HCT116 (cell line): ENCODE data around the gene CA6. TPM values are rescaled to one million over a fixed set of nuclear protein-coding genes. Genes with fewer than 3 reads are reported as not detected.
A peak's percentile ranks its signal among the peaks of the same experiment; 100 is the strongest.
"Not testable (repeated sequence)": the region's sequence is repeated elsewhere in the genome, so short reads cannot be mapped to it uniquely, and the experiment has no call there.

Source experiments
- ATAC-seq: fragments of 200-7000 bp; cut with Tn5 transposase; 2 replicates; pipeline ENCODE4 v1.9.1; 2020; ENCODE audit warnings: mild to moderate bottlenecking, moderate library complexity
- BruUV-seq: library from RNA; stranded (reverse); fragments of 400-500 nt; replicated peaks from 2 replicates; lab custom pipeline; 2021; lab: Mats Ljungman, UMichigan
- CTCF ChIA-PET: fragments of 300-600 bp; sonication (Branson Sonifier 250); formaldehyde crosslinking; loops from one replicate; lab custom pipeline; 2021; ENCODE audit warnings: antibody characterized with exemption; lab: Charles Lee
- POLR2A ChIA-PET: fragments of 300-600, 350-600 bp; sonication (Branson Sonifier 250); formaldehyde crosslinking; loops from one replicate; lab custom pipeline; 2021; ENCODE audit warnings: antibody characterized with exemption; lab: Charles Lee
- RAD21 ChIA-PET, 2 experiments: fragments of 300-600 bp; sonication (Branson Sonifier 250); formaldehyde crosslinking; loops; one replicate each; lab custom pipeline; 2023; ENCODE audit warnings: low total read pairs in 2 of 2; ENCODE audit not compliant: uncharacterized antibody in 2 of 2, unreplicated experiment in 2 of 2, low non-redundant PET in 1 of 2; lab: Charles Lee
- DNase-seq: peaks from one replicate; pipeline ENCODE4 v3.0.0-alpha.2; 2010; ENCODE audit warnings: low read depth, low spot score
- H2AFZ ChIP-seq: fragments of 200-600 bp; shearing (Covaris generic), sonication (generic); 2 replicates; pipeline ENCODE4 v1.6.1; 2017; ENCODE audit warnings: low read depth, mixed run types, mixed read lengths, antibody characterized with exemption, low read length; ENCODE audit not compliant: poor library complexity, severe bottlenecking
- H3K27ac ChIP-seq: 2 replicates; pipeline ENCODE4 v1.5.1; 2012; ENCODE audit warnings: low read depth, low read length
- H3K27me3 ChIP-seq: fragments of 200-600 bp; sonication (generic); 2 replicates; pipeline ENCODE4 v1.6.1; 2016; ENCODE audit warnings: mixed run types, low read length, mixed read lengths; ENCODE audit not compliant: insufficient read depth
- H3K36me3 ChIP-seq, 2 experiments: fragments of 200-500 bp in 1 of 2; fragments of 200-600 bp in 1 of 2; sonication (Bioruptor generic) in 1 of 2; sonication (generic) in 1 of 2; 2 replicates each; pipeline versions ENCODE4 v1.5.1 to v1.6.1; 2014 to 2016; ENCODE audit warnings: low read length in 2 of 2, inconsistent platforms in 1 of 2, mixed read lengths in 1 of 2, mixed run types in 1 of 2; ENCODE audit not compliant: insufficient read depth in 2 of 2, control insufficient read depth in 1 of 2
- H3K4me1 ChIP-seq, 2 experiments: fragments of 200-600 bp in 1 of 2; sonication (generic) in 1 of 2; 2 replicates each; pipeline versions ENCODE4 v1.5.1 to v1.6.1; 2012 to 2017; ENCODE audit warnings: low read length in 2 of 2, inconsistent platforms in 1 of 2, mild to moderate bottlenecking in 1 of 2, mixed read lengths in 1 of 2, mixed run types in 1 of 2, moderate library complexity in 1 of 2; ENCODE audit not compliant: insufficient read depth in 2 of 2, control insufficient read depth in 1 of 2
- H3K4me2 ChIP-seq: fragments of 200-600 bp; sonication (generic); 2 replicates; pipeline ENCODE4 v1.6.1; 2017; ENCODE audit warnings: mixed run types, low read length, mixed read lengths
- H3K4me3 ChIP-seq, 2 experiments: fragments of 200-600 bp in 1 of 2; sonication (generic) in 1 of 2; replicated peaks in 1 of 2; 2 replicates each; pipeline ENCODE4 v1.5.1; 2011 to 2016; ENCODE audit warnings: low read length in 2 of 2, control low read depth in 1 of 2, low read depth in 1 of 2, mild to moderate bottlenecking in 1 of 2, mixed read lengths in 1 of 2, mixed run types in 1 of 2
- H3K79me2 ChIP-seq: fragments of 200-600 bp; sonication (generic); 2 replicates; pipeline ENCODE4 v1.6.1; 2017; ENCODE audit warnings: mild to moderate bottlenecking, mixed run types, low read length, moderate library complexity, mixed read lengths; ENCODE audit not compliant: insufficient read depth
- H3K9ac ChIP-seq: fragments of 200-600 bp; sonication (generic); 2 replicates; pipeline ENCODE4 v1.6.1; 2016; ENCODE audit warnings: low read length, mixed read lengths
- H3K9me2 ChIP-seq: fragments of 200-600 bp; sonication (generic), shearing (Covaris generic); 2 replicates; pipeline ENCODE4 v1.6.1; 2017; ENCODE audit warnings: mixed run types, mild to moderate bottlenecking, moderate library complexity; ENCODE audit not compliant: insufficient read depth
- H3K9me3 ChIP-seq, 2 experiments: fragments of 200-500 bp in 1 of 2; fragments of 200-600 bp in 1 of 2; sonication (Bioruptor generic) in 1 of 2; sonication (generic) in 1 of 2; 2 replicates each; pipeline ENCODE4 v1.6.1; 2014 to 2017; ENCODE audit warnings: low read length in 2 of 2, mixed read lengths in 2 of 2, inconsistent platforms in 1 of 2, low read depth in 1 of 2, mild to moderate bottlenecking in 1 of 2, mixed run types in 1 of 2, moderate library complexity in 1 of 2; ENCODE audit not compliant: control insufficient read depth in 1 of 2, insufficient read depth in 1 of 2
- H4K20me1 ChIP-seq: fragments of 200-600 bp; sonication (generic), shearing (Covaris generic); 2 replicates; pipeline ENCODE4 v1.6.1; 2017; ENCODE audit warnings: mixed run types, mild to moderate bottlenecking, moderate library complexity; ENCODE audit not compliant: insufficient read depth
- CBX3 ChIP-seq: IDR thresholded peaks from 2 replicates; pipeline ENCODE4 v1.6.1; 2012; ENCODE audit warnings: low read depth
- CEBPB ChIP-seq: IDR thresholded peaks from 2 replicates; pipeline ENCODE4 v1.6.1; 2012; ENCODE audit warnings: low read depth
- EZH2 ChIP-seq: fragments of 200-600 bp; sonication (generic); IDR thresholded peaks from 2 replicates; pipeline ENCODE4 v1.6.1; 2017; ENCODE audit warnings: antibody characterized with exemption, mixed run types
- POLR2A ChIP-seq: IDR thresholded peaks from 2 replicates; pipeline ENCODE4 v1.7.0; 2011; ENCODE audit warnings: borderline replicate concordance; ENCODE audit not compliant: insufficient read depth, insufficient read length; ENCODE audit errors: extremely low read depth
- POLR2AphosphoS5 ChIP-seq: IDR thresholded peaks from 2 replicates; pipeline ENCODE4 v1.6.1; 2011; ENCODE audit warnings: mild to moderate bottlenecking, low read depth, low read length, moderate library complexity
- REST ChIP-seq: IDR thresholded peaks from 2 replicates; pipeline ENCODE4 v1.6.1; 2012; ENCODE audit warnings: low read depth
- SRF ChIP-seq: IDR thresholded peaks from 2 replicates; pipeline ENCODE4 v1.6.1; 2012; ENCODE audit warnings: low read depth
- ZFX ChIP-seq: fragments of 450-650 bp; IDR thresholded peaks from 2 replicates; pipeline ENCODE4 v1.6.1; 2017
- intact Hi-C: fragments of 100-400 bp; cut with micrococcal nuclease; formaldehyde crosslinking; loops from 2 replicates; pipeline ENCODE4 v1.10.0; 2022
- total RNA-seq: library from RNA; stranded (reverse); gene quantifications from one replicate; pipeline ENCODE4 v1.2.1, GENCODE V29; 2021; ENCODE audit not compliant: unreplicated experiment

The CA6 gene
- total RNA-seq, 1 experiment from 2014 or later: not detected

- intact Hi-C loops: no loop called here
- no peaks in the 10 kb centered on the region for H3K36me3 ChIP-seq
- H3K79me2 ChIP-seq: no peaks in the 10 kb centered on the region
- no TSS peak for BruUV-seq
- no peak for TF ChIP-seq POLR2AphosphoS5
- TF ChIP-seq EZH2: no peak
- no peak for TF ChIP-seq ZFX
- no peaks in the 10 kb centered on the region; the same call in 1 of the 2 replicates for H3K27me3 ChIP-seq
- RAD21 ChIA-PET: interaction anchor here (0.5 to 0.8 kb wide), 3 partner anchors 21 to 91 kb away, joined by 3 to 4 read pairs (median 4); no protein-coding TSS in a partner anchor
- POLR2A ChIA-PET: interaction anchor here (1.0 to 1.1 kb wide), 2 partner anchors 36 to 40 kb away, joined by 3 read pairs; partner anchors contain the start of gene ENO1
- no peaks in the 10 kb centered on the region for H3K9me2 ChIP-seq
- CTCF ChIA-PET: interaction anchor here (0.7 to 7.7 kb wide), 5 partner anchors 26 to 90 kb away, joined by 3 to 62 read pairs (median 4); no protein-coding TSS in a partner anchor
- no peak overlapping the region for H3K9ac ChIP-seq
- no peaks in the 10 kb centered on the region for H4K20me1 ChIP-seq
- no peak overlapping the region for H3K4me2 ChIP-seq
- peaks cover 0 to 7% of the 10 kb centered on the region in 2 experiments; a peak in 2 of 4 replicates for H3K4me1 ChIP-seq
- H3K4me3 ChIP-seq: no peak overlapping the region
- ATAC-seq (no peak), DNase-seq (no peak)
- no peaks in the 10 kb centered on the region for H3K9me3 ChIP-seq
- no peak overlapping the region for H2AFZ ChIP-seq
- no peak overlapping the region for H3K27ac ChIP-seq
Measured at GRCh38 chr1:8914466-8914865, 31.2 kb upstream of the CA6 start.

- Histone ChIP-seq H3K79me2 (no peaks in the 10 kb centered on the region), H3K9ac (no peak overlapping the region), H3K36me3 (no peaks in the 10 kb centered on the region), H3K9me2 (no peaks in the 10 kb centered on the region), H2AFZ (no peak overlapping the region), H3K27me3 (no peaks in the 10 kb centered on the region; the same call in 1 of the 2 replicates), H3K9me3 (no peaks in the 10 kb centered on the region), H3K4me2 (no peak overlapping the region), H3K27ac (no peak overlapping the region), H4K20me1 (no peaks in the 10 kb centered on the region), H3K4me1 (peaks cover 0 to 7% of the 10 kb centered on the region in 2 experiments; a peak in 2 of 4 replicates), H3K4me3 (no peak overlapping the region)
- BruUV-seq: no TSS peak
- DNase-seq (no peak), ATAC-seq (no peak)
- ChIA-PET POLR2A (interaction anchor here (0.6 kb wide), 1 partner anchor 200 kb away, joined by 3 read pairs; no protein-coding TSS in a partner anchor), CTCF (interaction anchor here (0.7 to 7.7 kb wide), 4 partner anchors 25 to 89 kb away, joined by 3 to 62 read pairs (median 4); no protein-coding TSS in a partner anchor), RAD21 (interaction anchor here (0.8 to 1.0 kb wide), 2 partner anchors 24 to 89 kb away, joined by 3 read pairs; no protein-coding TSS in a partner anchor)
- intact Hi-C loops: loop anchor here (5.0 kb wide), 2 partner anchors 282 to 577 kb away; no protein-coding TSS in a partner anchor
- no peak for TF ChIP-seq CBX3
- TF ChIP-seq CEBPB: no peak
- no peak for TF ChIP-seq SRF
- no peak for TF ChIP-seq ZFX
- no peak for TF ChIP-seq POLR2A
- TF ChIP-seq EZH2: no peak
- no peak for TF ChIP-seq REST
Measured at GRCh38 chr1:8915446-8915845, 30.2 kb upstream of the CA6 start.

GRCh38 chr1:8917536-8917935, 28.1 kb upstream of the CA6 start:
- H3K36me3 ChIP-seq, H3K4me2 ChIP-seq, H3K4me3 ChIP-seq, H3K27me3 ChIP-seq, H4K20me1 ChIP-seq, H3K27ac ChIP-seq, H3K79me2 ChIP-seq, BruUV-seq, ATAC-seq, H3K9ac ChIP-seq, H3K9me3 ChIP-seq, DNase-seq, H3K4me1 ChIP-seq, H3K9me2 ChIP-seq: not testable (repeated sequence)
- peak overlapping the region; percentile 16 for H2AFZ ChIP-seq
- RAD21 ChIA-PET: interaction anchor here (1.0 to 2.1 kb wide), 3 partner anchors 72 to 88 kb away, joined by 4 to 11 read pairs (median 4); no protein-coding TSS in a partner anchor
- intact Hi-C loops: loop anchor here (5.0 kb wide), 2 partner anchors 280 to 575 kb away; no protein-coding TSS in a partner anchor
- POLR2A ChIA-PET: interaction anchor here (0.7 to 1.2 kb wide), 2 partner anchors 68 to 87 kb away, joined by 4 read pairs; no protein-coding TSS in a partner anchor
- CTCF ChIA-PET: interaction anchor here (0.7 to 7.7 kb wide), 7 partner anchors 12 to 184 kb away, joined by 3 to 62 read pairs (median 7); no protein-coding TSS in a partner anchor
